GM11168 (cell line): ENCODE data around the gene TBX18.

Experiments used
- in situ Hi-C: fragments of 300-500 bp; cut with MboI; formaldehyde crosslinking; loops from one replicate; pipeline ENCODE4 v1.12.0; 2022; ENCODE audit warnings: low sequenced_read_pairs; ENCODE audit not compliant: unreplicated experiment

Gene TBX18

GRCh38 chr6:84685983-84686584 lies 78.3 kb downstream of the TBX18 start:
- in situ Hi-C loops, result no loop called here

- in situ Hi-C loops, result no loop called here
Measured at GRCh38 chr6:84681693-84682326, 82.6 kb downstream of the TBX18 start.

GRCh38 chr6:84675651-84676050 lies 88.7 kb downstream of the TBX18 start:
- in situ Hi-C loops, result no loop called here

- in situ Hi-C loops, result no loop called here
Measured at GRCh38 chr6:84674395-84674794, 90.0 kb downstream of the TBX18 start.

- in situ Hi-C loops, result no loop called here
Measured at GRCh38 chr6:84671183-84671582, 93.2 kb downstream of the TBX18 start.

GRCh38 chr6:84669945-84670344 lies 94.5 kb downstream of the TBX18 start:
- in situ Hi-C loops, result no loop called here

- in situ Hi-C loops, result no loop called here
Measured at GRCh38 chr6:84667252-84668213, 96.9 kb downstream of the TBX18 start.

GRCh38 chr6:84665401-84665800 lies 99.0 kb downstream of the TBX18 start:
- in situ Hi-C loops, result no loop called here

GRCh38 chr6:84663866-84664265 lies 100.5 kb downstream of the TBX18 start:
- in situ Hi-C loops, result no loop called here

- in situ Hi-C loops, result no loop called here
Measured at GRCh38 chr6:84657486-84657885, 106.9 kb downstream of the TBX18 start.

GRCh38 chr6:84657025-84657424 lies 107.4 kb downstream of the TBX18 start:
- in situ Hi-C loops, result no loop called here

GRCh38 chr6:84653027-84653551 lies 111.3 kb downstream of the TBX18 start:
- in situ Hi-C loops, result no loop called here

GRCh38 chr6:84652356-84653026 lies 111.9 kb downstream of the TBX18 start:
- in situ Hi-C loops, result no loop called here

- in situ Hi-C loops, result no loop called here
Measured at GRCh38 chr6:84651583-84651982, 112.8 kb downstream of the TBX18 start.

- in situ Hi-C loops, result no loop called here
Measured at GRCh38 chr6:84648444-84648843, 116.0 kb downstream of the TBX18 start.

- in situ Hi-C loops, result no loop called here
Measured at GRCh38 chr6:84645563-84646266, 118.7 kb downstream of the TBX18 start.

GRCh38 chr6:84645000-84645399 lies 119.4 kb downstream of the TBX18 start:
- in situ Hi-C loops, result no loop called here

GRCh38 chr6:84643778-84644177 lies 120.6 kb downstream of the TBX18 start:
- in situ Hi-C loops, result no loop called here

- in situ Hi-C loops, result no loop called here
Measured at GRCh38 chr6:84641076-84641475, 123.3 kb downstream of the TBX18 start.

GRCh38 chr6:84639396-84639795 lies 125.0 kb downstream of the TBX18 start:
- in situ Hi-C loops, result no loop called here
